AG04450 (cell line): Measurements from ENCODE around the gene USO1. TPM values are rescaled to one million over a fixed set of nuclear protein-coding genes. Genes with fewer than 3 reads are reported as not detected.

ENCODE experiments used
- CTCF ChIA-PET: fragments of 300-600, 350-600 bp; formaldehyde crosslinking; extraction: SDS; loops from one replicate; lab custom pipeline; 2022; ENCODE audit warnings: antibody characterized with exemption, inconsistent platforms; lab: Charles Lee
- POLR2A ChIA-PET: fragments of 350-600 bp; formaldehyde crosslinking; extraction: SDS; loops from one replicate; lab custom pipeline; 2021; ENCODE audit warnings: antibody characterized with exemption, inconsistent platforms; lab: Yijun Ruan, JAX
- DNase-seq: peaks from one replicate; pipeline ENCODE4 v3.0.0-alpha.2; 2011; ENCODE audit warnings: low read depth, low spot score
- H3K27ac ChIP-seq: one replicate; pipeline ENCODE4 v1.5.1; 2012; ENCODE audit warnings: low read depth, low read length, control low read depth
- H3K27me3 ChIP-seq: one replicate; pipeline ENCODE4 v1.6.0; 2012; ENCODE audit warnings: low read length; ENCODE audit not compliant: control insufficient read depth, insufficient read depth
- H3K4me3 ChIP-seq: 2 replicates; pipeline ENCODE4 v1.5.1; 2011; ENCODE audit warnings: mild to moderate bottlenecking, low read depth, low read length, control low read depth
- H3K9me3 ChIP-seq: 2 replicates; pipeline ENCODE4 v1.5.1; 2012; ENCODE audit warnings: low read length; ENCODE audit not compliant: control insufficient read depth, insufficient read depth
- CTCF ChIP-seq: IDR thresholded peaks from 2 replicates; pipeline ENCODE4 v1.5.1; 2011; ENCODE audit warnings: low read depth, low read length, control low read depth, inconsistent platforms
- polyA minus RNA-seq: library from RNA; depleted of rRNA, polyadenylated mRNA; stranded (reverse); fragments of >200 nt; gene quantifications from 2 replicates; pipeline ENCODE4 v1.2.3, GENCODE V29; 2011; rRNA and poly(A)+ RNA removed
- polyA plus RNA-seq: library from polyadenylated mRNA; depleted of rRNA; stranded (reverse); fragments of >200 nt; gene quantifications from 2 replicates; pipeline ENCODE4 v1.2.3, GENCODE V29; 2011; rRNA removed

USO1 gene
- polyA plus RNA-seq = 99.6 and 142 TPM in 2 replicates
- 45.9 and 81.2 TPM in 2 replicates for polyA minus RNA-seq

- CTCF ChIA-PET = interaction anchor here (0.6 to 3.3 kb wide), 42 partner anchors 8 to 1035 kb away, joined by 3 to 36 read pairs (median 4); partner anchors contain the start of genes G3BP2 and ODAPH
- Histone ChIP-seq H3K9me3 (peaks cover 5% of the 10 kb centered on the region; the same call in 1 of the 2 replicates), H3K27me3 (no peaks in the 10 kb centered on the region), H3K4me3 (peak within 1 kb of the TSS; percentile 99), H3K27ac (peak within 1 kb of the TSS; percentile 100)
- TF ChIP-seq CTCF = peak; percentile 90
- peak; percentile 99 for DNase-seq
- POLR2A ChIA-PET = interaction anchor here (0.5 to 3.2 kb wide), 17 partner anchors 10 to 209 kb away, joined by 3 to 30 read pairs (median 4); partner anchors contain the start of gene G3BP2
Measured at GRCh38 chr4:75724066-75724866, at the start of gene USO1. USO1 (plus strand) TSS chr4:75724577; CDS start chr4:75724820, 243 bp downstream.

- POLR2A ChIA-PET = no interaction called here
- Histone ChIP-seq H3K4me3 (no peak overlapping the region), H3K27me3 (no peaks in the 10 kb centered on the region), H3K9me3 (no peaks in the 10 kb centered on the region; the same call in 1 of the 2 replicates), H3K27ac (no peak overlapping the region)
- no peak for DNase-seq
- CTCF ChIA-PET = interaction anchor here (2.4 kb wide), 1 partner anchor 49 kb away, joined by 14 read pairs; the partner anchor contains the start of gene USO1
- no peak for TF ChIP-seq CTCF
Measured at GRCh38 chr4:75675004-75675531, 49.3 kb upstream of the USO1 start.

- no peaks in the 10 kb centered on the region for H3K27me3 ChIP-seq
- POLR2A ChIA-PET = no interaction called here
- CTCF ChIA-PET = interaction anchor here (0.5 kb wide), 1 partner anchor 45 kb away, joined by 3 read pairs; no protein-coding TSS in a partner anchor
- no peak overlapping the region for H3K4me3 ChIP-seq
- no peak for TF ChIP-seq CTCF
- H3K27ac ChIP-seq = no peak overlapping the region
- H3K9me3 ChIP-seq = no peaks in the 10 kb centered on the region
- DNase-seq = no peak
Measured at GRCh38 chr4:75678473-75678872, 45.9 kb upstream of the USO1 start.

- TF ChIP-seq CTCF = no peak
- CTCF ChIA-PET = no interaction called here
- Histone ChIP-seq H3K27me3 (no peaks in the 10 kb centered on the region), H3K9me3 (no peaks in the 10 kb centered on the region), H3K4me3 (no peak overlapping the region), H3K27ac (no peak overlapping the region)
- no peak for DNase-seq
- POLR2A ChIA-PET = no interaction called here
Measured at GRCh38 chr4:75678965-75679364, 45.4 kb upstream of the USO1 start.
